ENCODE results near the gene CFAP46. TPM values are rescaled to one million over a fixed set of nuclear protein-coding genes. Genes with fewer than 3 reads are reported as not detected.

Gene CFAP46
- total and polyA plus RNA-seq, 2 donors = 0.53 TPM; not detected in 1

GRCh38 chr10:132765435-132765834 lies 176.9 kb downstream of the CFAP46 start:
- no peak overlapping the region for H3K27ac ChIP-seq (ENCODE audit: low read depth)
- peaks cover 2% of the 10 kb centered on the region for H3K36me3 ChIP-seq (ENCODE audit: insufficient read depth)
- no peak for DNase-seq (ENCODE audit: extremely low spot score)
- H3K4me1 ChIP-seq (ENCODE audit: insufficient read depth) = no peaks in the 10 kb centered on the region
- 86% methylated on average over 11 of the region's 11 CpGs for WGBS
- no peak overlapping the region for H3K4me3 ChIP-seq (ENCODE audit: low read depth, low read length)

DNA sequence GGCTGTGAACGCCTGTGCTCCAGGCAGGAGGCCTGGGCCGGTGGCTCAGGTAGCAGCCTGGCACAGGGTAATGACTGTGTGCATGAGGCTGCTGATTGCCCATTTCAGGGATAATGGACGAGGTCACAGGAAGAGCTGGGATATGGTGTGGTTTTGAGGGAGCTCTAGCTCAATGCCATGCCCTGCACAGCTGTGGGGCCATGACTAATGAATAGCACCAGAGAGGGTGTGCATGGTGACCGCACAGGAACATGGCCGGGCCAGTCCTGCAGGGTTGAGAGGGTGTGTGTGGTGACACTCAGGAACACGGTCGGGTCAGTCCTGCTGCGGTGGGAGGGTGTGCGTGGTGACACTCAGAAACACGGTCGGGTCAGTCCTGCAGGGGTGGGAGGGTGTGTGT lies 178.3 kb downstream of the CFAP46 start:
- Histone ChIP-seq H3K4me1 (ENCODE audit: insufficient read depth) (no peaks in the 10 kb centered on the region), H3K27ac (ENCODE audit: low read depth) (no peak overlapping the region), H3K36me3 (ENCODE audit: insufficient read depth) (peaks cover 2% of the 10 kb centered on the region), H3K4me3 (ENCODE audit: low read depth, low read length) (no peak overlapping the region)
- 88% methylated on average over 11 of the region's 11 CpGs for WGBS
- no peak for DNase-seq (ENCODE audit: extremely low spot score)

- no peak overlapping the region for H3K4me3 ChIP-seq (ENCODE audit: low read depth, low read length)
- 95% methylated on average over 5 of the region's 5 CpGs for WGBS
- H3K36me3 ChIP-seq (ENCODE audit: insufficient read depth) = peaks cover 2% of the 10 kb centered on the region
- no peak overlapping the region for H3K27ac ChIP-seq (ENCODE audit: low read depth)
- no peak for DNase-seq (ENCODE audit: extremely low spot score)
- H3K4me1 ChIP-seq (ENCODE audit: insufficient read depth) = no peaks in the 10 kb centered on the region
Observed at GRCh38 chr10:132763545-132763944, 178.8 kb downstream of the CFAP46 start.

DNA sequence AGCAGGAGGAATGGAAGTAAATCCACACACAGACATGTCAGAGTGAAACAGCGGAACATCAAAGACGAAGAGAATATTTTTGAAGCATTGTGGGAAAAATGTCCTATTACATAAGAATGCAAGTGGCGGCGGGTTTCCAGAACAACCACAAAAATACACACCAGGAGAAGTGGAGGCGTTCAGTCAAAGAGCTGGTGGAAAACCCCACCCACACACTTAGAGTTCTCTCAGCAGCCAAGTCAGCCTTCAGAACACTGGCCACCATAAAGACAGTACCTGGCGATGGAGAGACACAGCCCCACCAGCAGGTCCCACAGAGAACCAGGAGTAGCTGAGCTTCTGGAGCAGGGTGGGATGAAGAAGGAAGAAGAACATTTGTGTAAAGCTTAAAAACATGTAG lies 180.1 kb downstream of the CFAP46 start:
- DNase-seq (ENCODE audit: extremely low spot score) = no peak
- 91% methylated on average over 6 of the region's 6 CpGs for WGBS
- H3K27ac ChIP-seq (ENCODE audit: low read depth) = no peak overlapping the region
- peaks cover 2% of the 10 kb centered on the region for H3K36me3 ChIP-seq (ENCODE audit: insufficient read depth)
- no peak overlapping the region for H3K4me3 ChIP-seq (ENCODE audit: low read depth, low read length)
- H3K4me1 ChIP-seq (ENCODE audit: insufficient read depth) = no peaks in the 10 kb centered on the region

- no peak overlapping the region for H3K27ac ChIP-seq (ENCODE audit: low read depth)
- no peak for DNase-seq (ENCODE audit: extremely low spot score)
- H3K4me3 ChIP-seq (ENCODE audit: low read depth, low read length) = no peak overlapping the region
- H3K36me3 ChIP-seq (ENCODE audit: insufficient read depth) = peaks cover 2% of the 10 kb centered on the region
- no peaks in the 10 kb centered on the region for H3K4me1 ChIP-seq (ENCODE audit: insufficient read depth)
- WGBS = 98% methylated on average over 11 of the region's 11 CpGs
Observed at GRCh38 chr10:132761395-132762060, 180.8 kb downstream of the CFAP46 start.

- 91% methylated on average over 14 of the region's 14 CpGs for WGBS
- H3K4me3 ChIP-seq (ENCODE audit: low read depth, low read length) = no peak overlapping the region
- H3K36me3 ChIP-seq (ENCODE audit: insufficient read depth) = peaks cover 2% of the 10 kb centered on the region
Observed at GRCh38 chr10:132758865-132759264, 183.5 kb downstream of the CFAP46 start.

More at GRCh38 chr10:132758865-132759264, 183.5 kb downstream of the CFAP46 start:
- no peaks in the 10 kb centered on the region for H3K4me1 ChIP-seq (ENCODE audit: insufficient read depth)
- DNase-seq (ENCODE audit: extremely low spot score) = no peak
- no peak overlapping the region for H3K27ac ChIP-seq (ENCODE audit: low read depth)

Other genes starting within 250 kb of the CFAP46 start
- gene NKX6-2, start 156.4 kb downstream of the CFAP46 start, total RNA-seq = not detected
- gene NKX6-2, start 156.4 kb downstream of the CFAP46 start, polyA plus RNA-seq = 0.23 TPM
- not detected for gene ADGRA1, start 145.4 kb upstream of the CFAP46 start, total RNA-seq
- 0.03 TPM for gene ADGRA1, start 145.4 kb upstream of the CFAP46 start, polyA plus RNA-seq
- 1.2 TPM for gene KNDC1, start 217.6 kb upstream of the CFAP46 start, total RNA-seq
- gene KNDC1, start 217.6 kb upstream of the CFAP46 start, polyA plus RNA-seq = 0.47 TPM